ENCODE data around the gene HSD11B2. TPM values are rescaled to one million over a fixed set of nuclear protein-coding genes. Genes with fewer than 3 reads are reported as not detected.

Gene HSD11B2
- total and polyA plus RNA-seq, 10 of the 15 experiments (the other 5 are each of a cell fraction or from before 2014, with no cell fraction given) = 0.09 to 0.34 (median 0.21) TPM; not detected in 2

DNA sequence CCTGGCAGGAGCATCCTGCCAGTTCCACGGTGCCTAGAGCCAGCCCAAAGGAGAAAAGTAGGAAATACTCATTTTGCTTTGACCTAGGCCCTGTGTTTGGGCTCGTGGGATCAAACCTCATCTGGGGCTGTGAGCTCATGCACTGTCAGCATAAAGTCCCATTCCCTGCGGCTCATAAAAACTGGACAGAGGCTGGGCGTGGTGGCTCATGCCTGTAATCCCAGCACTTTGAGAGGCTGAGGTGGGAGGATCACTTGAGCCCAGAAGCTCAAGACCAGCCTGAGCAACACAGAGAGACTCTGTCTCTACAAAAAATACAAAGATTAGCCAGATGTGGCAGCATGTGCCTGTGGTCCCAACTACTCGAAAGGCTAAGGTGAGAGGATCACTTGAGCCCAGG lies 32.1 kb downstream of the HSD11B2 start:
- WGBS (ENCODE audit: insufficient coverage, insufficient replicate concordance, low lambda C conversion rate, missing lambda C conversion rate) = 67% methylated on average over 5 of the region's 5 CpGs
- Histone ChIP-seq H3K79me2 (ENCODE audit: control insufficient read depth, insufficient read depth, low read length) (peaks cover 12% of the 10 kb centered on the region), H3K27ac (ENCODE audit: control insufficient read depth, insufficient read depth) (no peak overlapping the region), H3K4me2 (ENCODE audit: control insufficient read depth, insufficient read depth) (no peak overlapping the region), H3K4me1 (ENCODE audit: control insufficient read depth, insufficient read depth, low read length) (peaks cover 4% of the 10 kb centered on the region), H3K9ac (ENCODE audit: control insufficient read depth, insufficient read depth, low read length) (no peak overlapping the region), H3K4me3 (no peak overlapping the region), H4K20me1 (ENCODE audit: control insufficient read depth, insufficient read depth) (peaks cover 23% of the 10 kb centered on the region), H2AFZ (ENCODE audit: control insufficient read depth, low read depth, low read length) (no peak overlapping the region), H3K9me3 (replicated peaks; ENCODE audit: control insufficient read depth, insufficient read depth, low read length) (no peaks in the 10 kb centered on the region), H3K36me3 (ENCODE audit: control insufficient read depth in 2 of 2, insufficient read depth in 2 of 2, low read length in 1 of 2) (peaks cover 4 to 7% of the 10 kb centered on the region in 2 experiments; a peak in 3 of 4 replicates), H3K27me3 (replicated peaks in 1 of 2; ENCODE audit: control insufficient read depth in 2 of 2, insufficient read depth in 2 of 2, low read length in 1 of 2) (no peaks in the 10 kb centered on the region)
- ChIA-PET POLR2A (interaction anchor here (1.1 kb wide), 1 partner anchor 13 kb away, joined by 7 read pairs; no protein-coding TSS in a partner anchor), SMC1A (ENCODE audit: uncharacterized antibody, unreplicated experiment) (interaction anchor here (0.6 to 1.4 kb wide), 2 partner anchors 29 to 306 kb away, joined by 3 to 4 read pairs; no protein-coding TSS in a partner anchor), CTCF (interaction anchor here (1.5 to 8.0 kb wide), 3 partner anchors 15 to 35 kb away, joined by 3 to 81 read pairs (median 25); no protein-coding TSS in a partner anchor), RAD21 (ENCODE audit: unreplicated experiment) (interaction anchor here (0.8 to 2.2 kb wide), 2 partner anchors 35 to 514 kb away, joined by 3 to 7 read pairs; no protein-coding TSS in a partner anchor)
- FAIRE-seq (no peak), DNase-seq (ENCODE audit: low read depth, low spot score) (no peak), ATAC-seq (no peak)
- BruUV-seq (replicated peaks) = no TSS peak
- intact Hi-C loops (cut with micrococcal nuclease; ENCODE audit: unreplicated experiment) = no loop called here
- TF ChIP-seq WRNIP1 (IDR thresholded peaks at IDR 0.05; ENCODE audit: borderline replicate concordance, low read depth, low read length) (no peak), ZSCAN29 (IDR thresholded peaks at IDR 0.05) (no peak), BHLHE40 (IDR thresholded peaks at IDR 0.05; ENCODE audit: borderline replicate concordance in 1 of 2, low read depth in 2 of 2, low read length in 1 of 2) (no peak), CHD2 (IDR thresholded peaks at IDR 0.05; ENCODE audit: borderline replicate concordance, low read depth, low read length) (no peak), ETV6 (conservative IDR thresholded peaks at IDR 0.05 in 1 of 2, IDR thresholded peaks at IDR 0.05 in 1 of 2; ENCODE audit: borderline replicate concordance in 1 of 2, low read depth in 1 of 2) (no peak), RAD51 (IDR thresholded peaks at IDR 0.05) (no peak), NFIC (IDR thresholded peaks at IDR 0.05; ENCODE audit: low read depth, low read length) (no peak)
- TF ChIP-seq, protein P1, sequence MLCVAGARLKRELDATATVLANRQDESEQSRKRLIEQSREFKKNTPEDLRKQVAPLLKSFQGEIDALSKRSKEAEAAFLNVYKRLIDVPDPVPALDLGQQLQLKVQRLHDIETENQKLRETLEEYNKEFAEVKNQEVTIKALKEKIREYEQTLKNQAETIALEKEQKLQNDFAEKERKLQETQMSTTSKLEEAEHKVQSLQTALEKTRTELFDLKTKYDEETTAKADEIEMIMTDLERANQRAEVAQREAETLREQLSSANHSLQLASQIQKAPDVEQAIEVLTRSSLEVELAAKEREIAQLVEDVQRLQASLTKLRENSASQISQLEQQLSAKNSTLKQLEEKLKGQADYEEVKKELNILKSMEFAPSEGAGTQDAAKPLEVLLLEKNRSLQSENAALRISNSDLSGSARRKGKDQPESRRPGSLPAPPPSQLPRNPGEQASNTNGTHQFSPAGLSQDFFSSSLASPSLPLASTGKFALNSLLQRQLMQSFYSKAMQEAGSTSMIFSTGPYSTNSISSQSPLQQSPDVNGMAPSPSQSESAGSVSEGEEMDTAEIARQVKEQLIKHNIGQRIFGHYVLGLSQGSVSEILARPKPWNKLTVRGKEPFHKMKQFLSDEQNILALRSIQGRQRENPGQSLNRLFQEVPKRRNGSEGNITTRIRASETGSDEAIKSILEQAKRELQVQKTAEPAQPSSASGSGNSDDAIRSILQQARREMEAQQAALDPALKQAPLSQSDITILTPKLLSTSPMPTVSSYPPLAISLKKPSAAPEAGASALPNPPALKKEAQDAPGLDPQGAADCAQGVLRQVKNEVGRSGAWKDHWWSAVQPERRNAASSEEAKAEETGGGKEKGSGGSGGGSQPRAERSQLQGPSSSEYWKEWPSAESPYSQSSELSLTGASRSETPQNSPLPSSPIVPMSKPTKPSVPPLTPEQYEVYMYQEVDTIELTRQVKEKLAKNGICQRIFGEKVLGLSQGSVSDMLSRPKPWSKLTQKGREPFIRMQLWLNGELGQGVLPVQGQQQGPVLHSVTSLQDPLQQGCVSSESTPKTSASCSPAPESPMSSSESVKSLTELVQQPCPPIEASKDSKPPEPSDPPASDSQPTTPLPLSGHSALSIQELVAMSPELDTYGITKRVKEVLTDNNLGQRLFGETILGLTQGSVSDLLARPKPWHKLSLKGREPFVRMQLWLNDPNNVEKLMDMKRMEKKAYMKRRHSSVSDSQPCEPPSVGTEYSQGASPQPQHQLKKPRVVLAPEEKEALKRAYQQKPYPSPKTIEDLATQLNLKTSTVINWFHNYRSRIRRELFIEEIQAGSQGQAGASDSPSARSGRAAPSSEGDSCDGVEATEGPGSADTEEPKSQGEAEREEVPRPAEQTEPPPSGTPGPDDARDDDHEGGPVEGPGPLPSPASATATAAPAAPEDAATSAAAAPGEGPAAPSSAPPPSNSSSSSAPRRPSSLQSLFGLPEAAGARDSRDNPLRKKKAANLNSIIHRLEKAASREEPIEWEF (IDR thresholded peaks at IDR 0.05; ENCODE audit: insufficient replicate concordance, low read depth, low read length) = no peak
- in situ Hi-C loops (cut with MboI) = no loop called here
